ENCODE results near the gene TRIM59.

Gene TRIM59

GRCh38 chr3:160447544-160447943, 2.0 kb downstream of the TRIM59 start:
- no peak for TF ChIP-seq CTCF (IDR thresholded peaks at IDR 0.05; ENCODE audit: poor library complexity, severe bottlenecking)
- Histone ChIP-seq H3K27me3 (ENCODE audit: insufficient read depth, poor library complexity, severe bottlenecking) (no peaks in the 10 kb centered on the region), H3K9me3 (ENCODE audit: severe bottlenecking) (no peaks in the 10 kb centered on the region), H3K4me3 (ENCODE audit: severe bottlenecking) (peak overlapping the region; percentile 62), H3K36me3 (ENCODE audit: low read depth) (peaks cover 57% of the 10 kb centered on the region), H3K27ac (ENCODE audit: poor library complexity, severe bottlenecking) (peak overlapping the region; percentile 87), H3K4me1 (ENCODE audit: insufficient read depth, poor library complexity, severe bottlenecking) (peaks cover 27% of the 10 kb centered on the region)
- no peak for ATAC-seq (ENCODE audit: low read depth)
- DNase-seq (ENCODE audit: low spot score) = no peak

GRCh38 chr3:160446522-160447056, 3.0 kb downstream of the TRIM59 start:
- DNase-seq (ENCODE audit: low spot score) = no peak
- Histone ChIP-seq H3K4me3 (ENCODE audit: severe bottlenecking) (no peak overlapping the region), H3K27ac (ENCODE audit: poor library complexity, severe bottlenecking) (no peak overlapping the region), H3K4me1 (ENCODE audit: insufficient read depth, poor library complexity, severe bottlenecking) (peaks cover 27% of the 10 kb centered on the region), H3K9me3 (ENCODE audit: severe bottlenecking) (no peaks in the 10 kb centered on the region), H3K27me3 (ENCODE audit: insufficient read depth, poor library complexity, severe bottlenecking) (no peaks in the 10 kb centered on the region), H3K36me3 (ENCODE audit: low read depth) (peaks cover 58% of the 10 kb centered on the region)
- ATAC-seq (ENCODE audit: low read depth) = no peak
- no peak for TF ChIP-seq CTCF (IDR thresholded peaks at IDR 0.05; ENCODE audit: poor library complexity, severe bottlenecking)

GRCh38 chr3:160445854-160446253, 3.7 kb downstream of the TRIM59 start:
- TF ChIP-seq CTCF (IDR thresholded peaks at IDR 0.05; ENCODE audit: poor library complexity, severe bottlenecking) = no peak
- no peak for DNase-seq (ENCODE audit: low spot score)

GRCh38 chr3:160444411-160444810, 5.2 kb downstream of the TRIM59 start:
- Histone ChIP-seq H3K4me1 (ENCODE audit: insufficient read depth, poor library complexity, severe bottlenecking) (peaks cover 15% of the 10 kb centered on the region), H3K4me3 (ENCODE audit: severe bottlenecking) (no peak overlapping the region), H3K27me3 (ENCODE audit: insufficient read depth, poor library complexity, severe bottlenecking) (no peaks in the 10 kb centered on the region), H3K36me3 (ENCODE audit: low read depth) (peaks cover 69% of the 10 kb centered on the region), H3K9me3 (ENCODE audit: severe bottlenecking) (no peaks in the 10 kb centered on the region), H3K27ac (ENCODE audit: poor library complexity, severe bottlenecking) (no peak overlapping the region)
- ATAC-seq (ENCODE audit: low read depth) (no peak), DNase-seq (ENCODE audit: low spot score) (no peak)
- no peak for TF ChIP-seq CTCF (IDR thresholded peaks at IDR 0.05; ENCODE audit: poor library complexity, severe bottlenecking)

More at GRCh38 chr3:160445854-160446253, 3.7 kb downstream of the TRIM59 start:
- Histone ChIP-seq H3K27me3 (ENCODE audit: insufficient read depth, poor library complexity, severe bottlenecking) (no peaks in the 10 kb centered on the region), H3K4me3 (ENCODE audit: severe bottlenecking) (no peak overlapping the region), H3K36me3 (ENCODE audit: low read depth) (peaks cover 58% of the 10 kb centered on the region), H3K4me1 (ENCODE audit: insufficient read depth, poor library complexity, severe bottlenecking) (peaks cover 24% of the 10 kb centered on the region), H3K9me3 (ENCODE audit: severe bottlenecking) (no peaks in the 10 kb centered on the region), H3K27ac (ENCODE audit: poor library complexity, severe bottlenecking) (no peak overlapping the region)
- ATAC-seq (ENCODE audit: low read depth) = no peak

GRCh38 chr3:160440687-160441086, 8.9 kb downstream of the TRIM59 start:
- Histone ChIP-seq H3K9me3 (ENCODE audit: severe bottlenecking) (no peaks in the 10 kb centered on the region), H3K36me3 (ENCODE audit: low read depth) (peaks cover 76% of the 10 kb centered on the region), H3K4me1 (ENCODE audit: insufficient read depth, poor library complexity, severe bottlenecking) (peaks cover 3% of the 10 kb centered on the region), H3K27ac (ENCODE audit: poor library complexity, severe bottlenecking) (no peak overlapping the region), H3K27me3 (ENCODE audit: insufficient read depth, poor library complexity, severe bottlenecking) (no peaks in the 10 kb centered on the region), H3K4me3 (ENCODE audit: severe bottlenecking) (no peak overlapping the region)
- ATAC-seq (ENCODE audit: low read depth) (no peak), DNase-seq (ENCODE audit: low spot score) (no peak)
- no peak for TF ChIP-seq CTCF (IDR thresholded peaks at IDR 0.05; ENCODE audit: poor library complexity, severe bottlenecking)
